Right cardiac atrium (tissue), 5 donors: Measurements from ENCODE around the gene NAA38. TPM values are rescaled to one million over a fixed set of nuclear protein-coding genes. Genes with fewer than 3 reads are reported as not detected.
"Not testable (repeated sequence)": the region's sequence is repeated elsewhere in the genome, so short reads cannot be mapped to it uniquely, and the experiment has no call there.

ENCODE experiments used
- ATAC-seq, 2 donors: fragments of 200-7000 bp; cut with Tn5 transposase; one replicate each; pipeline versions ENCODE4 v1.8.0 to v1.9.1; 2020; ENCODE audit warnings: moderate library complexity in 2 of 2, mild to moderate bottlenecking in 1 of 2
- DNase-seq, 3 donors: peaks; one replicate each; pipeline ENCODE4 v3.0.0-alpha.2; 2020
- H3K27ac ChIP-seq: one replicate; pipeline ENCODE4 v1.5.1; 2013; ENCODE audit warnings: mild to moderate bottlenecking, low read length, control low read depth, moderate library complexity
- H3K27me3 ChIP-seq: one replicate; pipeline ENCODE4 v1.6.1; 2013; ENCODE audit not compliant: control insufficient read depth, insufficient read depth
- H3K4me1 ChIP-seq: one replicate; pipeline ENCODE4 v1.6.1; 2013; ENCODE audit warnings: low read length; ENCODE audit not compliant: control insufficient read depth, insufficient read depth
- H3K4me3 ChIP-seq: one replicate; pipeline ENCODE4 v1.5.1; 2013; ENCODE audit warnings: low read length, control low read depth
- H3K9me3 ChIP-seq: one replicate; pipeline ENCODE4 v1.6.1; 2013; ENCODE audit warnings: low read length; ENCODE audit not compliant: control insufficient read depth
- WGBS: extraction: QIAGEN DNeasy Blood & Tissue Kit; methylation state at CpG from one replicate; pipeline ENCODE4 v1.1.7; 2013; 5-methylcytosine and 5-hydroxymethylcytosine counted together
- intact Hi-C, 4 donors: fragments of 100-400 bp; cut with DNase I; formaldehyde crosslinking; loops; one replicate each; pipeline versions ENCODE4 v1.11.0 to v1.14.0; 2022 to 2023
- polyA plus RNA-seq: library from polyadenylated mRNA; stranded (reverse); fragments of 200-250 nt; gene quantifications from one replicate; pipeline ENCODE4 v1.2.3, GENCODE V29; 2013
- total RNA-seq, 4 donors: library from RNA; stranded (reverse); fragmentation: NEBNext Ultra II Directional; extraction: Animal tissue kit (Norgen Biotek cat#: 25700); gene quantifications; one replicate each; pipeline ENCODE4 v1.2.1, GENCODE V29; 2021
- donor health status: healthy with polysubstance abuse.
- donor health status: DM: no; HTN: yes; CAD: no.
- donor health status: DM: no; HTN: no; CAD: no.
- donor health status: DM: no; HTN: yes; CAD: no; lungs with severe emphysema.
- donor health status: DM: yes; HTN: yes; CAD: no.

The NAA38 gene
- total and polyA plus RNA-seq, 5 donors, result 59.9 to 160 (median 96.9) TPM

DNA sequence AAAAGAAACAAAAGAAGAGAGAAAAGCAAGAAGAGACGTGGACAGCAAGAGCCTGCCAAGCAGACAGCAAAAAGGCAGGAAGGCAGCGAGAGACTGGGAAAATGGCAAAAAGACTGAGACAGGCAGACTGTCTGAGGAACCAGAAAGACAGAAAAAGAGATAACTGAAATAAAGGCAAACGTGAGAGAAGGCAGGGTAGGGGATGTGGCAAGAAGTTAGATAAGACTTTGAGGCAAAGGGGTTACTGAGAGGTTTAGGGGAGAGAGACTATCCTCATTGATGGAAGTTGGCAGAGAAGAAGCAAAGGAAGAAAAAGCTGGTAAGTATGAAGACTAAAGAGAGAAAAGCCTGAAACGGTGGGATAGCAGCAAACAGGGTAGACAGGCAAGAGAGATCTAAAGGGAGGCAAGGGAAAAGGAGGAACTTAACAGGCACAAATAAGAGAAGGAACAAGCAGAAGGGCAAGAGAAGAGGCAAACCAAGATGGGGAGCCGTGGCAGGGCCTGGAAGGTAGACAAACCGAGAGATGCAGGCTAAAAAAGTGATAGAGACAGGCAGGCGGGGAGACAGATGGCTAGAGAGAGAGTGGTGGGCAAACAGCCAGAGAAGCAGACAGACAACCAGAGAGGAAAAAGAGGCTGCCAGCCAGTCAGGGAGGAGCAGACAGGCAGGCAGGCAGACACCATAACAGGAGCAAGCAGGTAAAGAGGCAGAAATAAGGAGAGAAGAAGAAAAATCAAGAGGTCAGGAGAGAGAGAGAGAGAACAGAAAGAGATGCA lies 24.1 kb upstream of the NAA38 start:
- no peaks in the 10 kb centered on the region for H3K4me1 ChIP-seq
- intact Hi-C loops, result no loop called here
- no peak for ATAC-seq
- no peak overlapping the region for H3K27ac ChIP-seq
- DNase-seq, result no peak
- no peak overlapping the region for H3K4me3 ChIP-seq
- 39% methylated on average over 7 of the region's 7 CpGs for WGBS
- no peaks in the 10 kb centered on the region for H3K27me3 ChIP-seq
- no peaks in the 10 kb centered on the region for H3K9me3 ChIP-seq

DNA sequence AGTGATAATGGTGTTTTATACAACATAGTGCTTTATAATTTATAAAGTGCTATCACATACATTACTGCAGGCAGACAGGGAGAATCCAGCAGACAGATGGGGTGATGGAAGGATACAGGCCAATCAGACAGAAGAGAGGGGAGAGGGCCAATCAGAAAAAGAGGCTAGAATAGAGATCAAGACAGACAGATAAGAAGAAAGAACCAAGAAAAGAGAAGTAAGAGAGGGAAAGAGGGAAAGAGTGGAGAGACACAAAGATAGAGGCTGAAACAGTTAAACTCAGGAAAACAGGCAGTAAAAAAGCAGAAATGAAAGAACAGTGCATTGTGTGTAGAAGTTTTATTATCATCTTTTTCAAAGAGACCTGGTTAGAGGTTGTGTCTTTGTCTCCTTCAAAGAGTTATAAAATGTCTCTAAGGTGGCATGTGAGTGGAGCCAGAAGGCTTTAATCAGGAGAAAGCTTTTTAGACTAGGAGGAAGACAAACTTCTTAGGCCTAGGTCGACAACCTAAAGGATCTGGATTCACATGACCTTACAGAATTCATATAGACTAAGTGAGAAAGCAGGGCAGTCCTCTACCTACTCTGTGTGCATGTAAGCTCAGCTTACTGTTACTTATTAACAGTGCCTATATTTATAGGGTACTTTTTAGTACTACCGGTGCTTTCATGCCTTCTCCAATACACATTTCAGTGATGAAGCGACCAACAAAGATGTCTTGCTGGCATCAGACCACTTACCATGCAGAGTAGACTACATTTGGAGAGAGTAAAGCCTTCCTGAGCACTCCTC lies 22.9 kb upstream of the NAA38 start:
- Histone ChIP-seq H3K4me1 (no peaks in the 10 kb centered on the region), H3K9me3 (no peaks in the 10 kb centered on the region), H3K27ac (no peak overlapping the region), H3K27me3 (no peaks in the 10 kb centered on the region), H3K4me3 (no peak overlapping the region)
- 76% methylated on average over 3 of the region's 3 CpGs for WGBS
- intact Hi-C loops, result no loop called here
- ATAC-seq (no peak), DNase-seq (no peak)

DNA sequence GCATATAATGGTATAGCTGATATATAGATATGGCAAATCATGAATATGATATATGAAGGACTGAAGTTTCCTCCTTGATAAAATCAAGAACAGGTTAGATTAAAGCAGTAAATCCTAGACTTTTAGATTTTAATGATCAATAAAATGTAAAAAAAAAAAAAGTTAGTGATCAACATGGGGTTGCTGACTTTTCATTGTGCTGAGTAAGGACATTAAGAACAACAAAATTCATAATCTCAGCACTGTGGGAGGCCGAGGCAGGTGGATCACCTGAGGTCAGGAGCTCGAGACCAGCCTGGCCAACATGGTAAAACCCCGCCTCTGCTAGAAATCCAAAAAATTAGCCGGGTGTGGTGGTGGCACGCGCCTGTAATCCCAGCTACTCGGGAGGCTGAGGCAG lies 20.9 kb upstream of the NAA38 start:
- H3K27ac ChIP-seq, result no peak overlapping the region
- no peak overlapping the region for H3K4me3 ChIP-seq
- DNase-seq (no peak), ATAC-seq (no peak)
- H3K27me3 ChIP-seq, result no peaks in the 10 kb centered on the region
- 96% methylated on average over 7 of the region's 7 CpGs for WGBS
- no peaks in the 10 kb centered on the region for H3K9me3 ChIP-seq
- no peaks in the 10 kb centered on the region for H3K4me1 ChIP-seq
- intact Hi-C loops, result no loop called here

DNA sequence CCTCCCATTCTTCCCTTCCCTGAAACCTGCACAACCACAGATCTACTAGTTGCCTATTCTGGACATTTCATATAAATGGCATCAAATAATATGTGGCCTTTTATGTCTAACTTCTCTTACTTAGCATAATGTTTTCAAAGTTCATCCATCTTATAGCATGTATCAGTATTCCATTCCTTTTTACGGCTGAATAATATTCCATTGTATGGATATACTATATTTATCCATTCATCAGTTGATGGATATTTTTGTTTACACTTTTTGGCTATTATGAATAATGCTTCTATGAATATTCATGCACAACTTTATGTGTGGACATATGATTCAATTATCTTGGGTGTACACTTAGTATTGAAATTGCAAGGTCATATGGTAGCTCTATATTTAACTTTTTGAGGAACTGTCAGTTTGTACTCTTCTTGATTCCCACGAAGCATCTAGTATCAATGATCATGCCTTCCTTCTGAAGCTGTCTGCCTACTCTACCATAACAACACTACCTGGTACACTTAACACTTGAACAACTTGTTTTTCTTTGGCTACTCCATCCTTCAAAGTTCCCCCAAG lies 18.5 kb upstream of the NAA38 start:
- Histone ChIP-seq H3K4me1 (no peaks in the 10 kb centered on the region), H3K4me3 (no peak overlapping the region), H3K27me3 (no peaks in the 10 kb centered on the region), H3K9me3 (no peaks in the 10 kb centered on the region), H3K27ac (no peak overlapping the region)
- intact Hi-C loops, result no loop called here
- DNase-seq (no peak), ATAC-seq (no peak)
- WGBS, result 81% methylated on average over 2 of the region's 2 CpGs

DNA sequence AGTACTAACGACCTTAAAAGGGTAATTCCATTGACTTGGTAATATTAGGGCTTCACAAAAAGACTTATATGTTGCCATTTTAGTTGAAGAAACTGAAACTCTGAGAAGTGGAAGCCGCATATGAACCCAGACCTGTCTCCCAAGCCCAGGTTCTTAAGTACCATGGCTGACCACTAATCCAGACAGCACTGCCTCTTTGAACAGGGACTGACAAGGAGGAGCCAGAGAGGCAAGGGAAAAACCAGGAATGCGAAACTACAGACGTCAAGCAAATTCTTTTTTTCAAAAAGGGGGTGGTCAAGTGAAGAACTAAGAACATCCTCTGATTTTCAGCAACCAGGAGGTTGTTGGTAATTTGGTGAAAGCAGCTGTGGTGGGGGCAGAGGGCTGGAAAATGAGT lies 15.7 kb upstream of the NAA38 start:
- no peak overlapping the region for H3K4me3 ChIP-seq
- ATAC-seq (no peak), DNase-seq (no peak)
- 71% methylated on average over 4 of the region's 4 CpGs for WGBS
- H3K27me3 ChIP-seq, result no peaks in the 10 kb centered on the region
- H3K9me3 ChIP-seq, result no peaks in the 10 kb centered on the region
- H3K4me1 ChIP-seq, result no peaks in the 10 kb centered on the region
- H3K27ac ChIP-seq, result no peak overlapping the region
- intact Hi-C loops, result no loop called here

DNA sequence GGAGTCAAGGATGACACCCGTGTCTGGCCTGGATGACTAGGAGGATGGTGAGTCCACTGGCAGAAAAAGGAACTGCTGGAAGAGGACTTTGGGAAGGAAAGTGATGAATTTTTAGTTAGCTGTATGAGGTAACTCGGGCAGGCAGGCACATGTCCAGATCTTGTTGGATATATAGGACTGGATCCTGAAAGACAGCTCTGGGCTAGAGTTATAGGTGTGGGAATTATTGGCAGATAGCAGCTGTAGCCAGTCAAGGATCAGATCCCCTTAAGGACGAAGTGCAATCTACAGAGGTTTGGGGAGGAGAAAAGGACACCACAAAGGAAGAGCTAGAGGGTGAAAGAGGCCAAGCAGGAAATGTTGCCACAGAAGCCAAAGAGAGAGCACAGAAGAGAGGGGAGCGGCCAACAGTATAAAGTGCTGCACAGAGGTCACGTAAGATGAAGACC lies 10.5 kb upstream of the NAA38 start:
- no peak for DNase-seq
- H3K27me3 ChIP-seq, result no peaks in the 10 kb centered on the region
- WGBS, result 71% methylated on average over 5 of the region's 5 CpGs
- no peaks in the 10 kb centered on the region for H3K9me3 ChIP-seq
- H3K27ac ChIP-seq, result no peak overlapping the region
- H3K4me3 ChIP-seq, result no peak overlapping the region
- H3K4me1 ChIP-seq, result no peaks in the 10 kb centered on the region
- intact Hi-C loops, result loop anchor here in 1 of 4 donors (10.0 kb wide), 1 partner anchor 177 kb away; no protein-coding TSS in a partner anchor
- no peak for ATAC-seq

DNA sequence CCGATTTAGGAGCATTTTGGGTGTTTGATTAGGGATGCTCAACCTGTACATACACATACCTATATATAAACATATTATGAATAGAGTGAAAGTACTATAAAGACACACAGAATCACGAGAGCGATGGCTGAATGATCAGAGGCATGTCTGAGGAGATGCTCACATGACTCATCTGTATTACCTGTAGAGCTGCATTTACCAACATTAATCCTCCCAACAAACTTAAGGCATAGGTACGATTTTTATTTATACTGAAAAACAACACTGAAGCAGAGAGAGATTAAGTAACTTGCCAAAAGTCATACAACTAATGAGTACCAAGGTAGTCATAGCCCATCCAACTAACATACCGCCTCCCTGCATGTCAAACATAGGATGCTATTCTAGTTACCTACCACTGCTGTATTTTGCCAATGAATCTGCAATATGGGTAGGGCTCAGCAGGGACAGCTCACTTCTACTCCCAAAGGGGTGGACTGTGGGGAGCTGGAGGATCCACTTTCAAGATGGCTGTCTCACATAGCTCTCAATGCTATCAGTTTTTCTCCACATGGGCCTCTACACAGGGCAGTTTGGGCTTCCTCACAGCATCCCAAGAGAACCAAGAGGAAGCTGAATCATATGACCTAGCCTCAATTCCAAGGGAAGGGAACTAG lies 7.8 kb upstream of the NAA38 start:
- 96% methylated on average over 5 of the region's 5 CpGs for WGBS

DNA sequence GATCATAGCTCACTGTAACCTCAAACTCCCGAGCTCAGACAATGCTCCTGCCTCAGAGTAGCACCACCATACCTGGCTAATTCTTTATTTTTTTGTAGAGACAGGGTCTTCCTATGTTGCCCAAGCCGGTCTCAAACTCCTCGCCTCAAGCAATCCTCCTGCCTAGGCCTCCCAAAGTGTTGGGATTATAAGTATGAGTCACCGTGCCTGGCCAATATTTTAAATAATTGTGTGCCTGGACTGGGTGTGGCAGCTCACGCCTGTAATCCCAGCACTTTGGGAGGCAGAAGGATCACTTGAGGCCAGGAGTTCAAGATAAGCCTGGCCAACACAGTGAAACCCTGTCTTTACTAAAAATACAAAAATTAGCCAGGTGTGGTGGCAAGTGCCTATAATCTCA lies 7.0 kb upstream of the NAA38 start:
- H3K4me1 ChIP-seq, ATAC-seq, H3K27ac ChIP-seq, H3K27me3 ChIP-seq, H3K9me3 ChIP-seq, DNase-seq, H3K4me3 ChIP-seq: not testable (repeated sequence)
- intact Hi-C loops, result loop anchor here in 2 of 4 donors (5.0 to 10.0 kb wide), 3 partner anchors 123 to 180 kb away; no protein-coding TSS in a partner anchor
- WGBS, result 77% methylated on average over 5 of the region's 5 CpGs

More for the DNA sequence above, 7.8 kb upstream of the NAA38 start:
- H3K27ac ChIP-seq, result no peak overlapping the region
- H3K4me3 ChIP-seq, result no peak overlapping the region
- H3K4me1 ChIP-seq, result no peaks in the 10 kb centered on the region
- ATAC-seq (no peak), DNase-seq (no peak)
- H3K27me3 ChIP-seq, result no peaks in the 10 kb centered on the region
- no peaks in the 10 kb centered on the region for H3K9me3 ChIP-seq
- intact Hi-C loops, result loop anchor here in 2 of 4 donors (5.0 to 10.0 kb wide), 3 partner anchors 122 to 180 kb away; no protein-coding TSS in a partner anchor

DNA sequence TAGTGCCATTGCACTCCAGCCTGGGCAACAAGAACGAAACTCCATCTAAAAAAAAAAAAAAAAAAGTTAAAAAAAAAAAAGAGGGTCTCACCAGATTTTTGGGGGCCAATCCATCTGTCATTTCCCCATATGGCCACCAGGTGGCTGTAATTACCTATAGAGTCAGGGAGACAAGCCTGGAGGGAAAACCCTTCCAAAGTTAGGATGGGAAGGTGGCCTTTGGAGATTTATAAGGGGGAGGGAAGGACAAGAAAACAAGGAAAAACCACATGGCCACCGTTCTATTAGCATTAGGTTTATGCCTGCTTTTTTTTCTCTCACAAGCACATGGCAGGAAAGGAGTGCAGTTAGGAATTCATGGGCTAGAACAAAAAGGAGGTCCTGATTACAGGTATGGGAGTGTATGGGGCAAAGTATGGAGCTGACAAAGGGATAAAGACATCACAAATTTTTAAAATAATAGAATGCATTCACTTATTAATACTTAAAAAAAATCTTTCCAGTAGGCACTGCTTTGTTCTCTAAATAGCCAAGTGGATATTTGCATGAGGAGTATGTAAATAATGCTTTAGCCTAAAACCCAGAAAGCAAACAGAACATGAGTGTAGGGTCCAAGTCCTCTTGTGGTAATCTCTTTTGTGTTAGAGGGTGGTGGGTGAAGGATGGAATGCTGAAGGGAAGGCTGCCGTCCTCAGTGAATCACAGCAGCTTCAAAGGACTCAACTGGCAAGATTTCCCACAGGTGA lies 5.5 kb upstream of the NAA38 start:
- Histone ChIP-seq H3K4me3 (no peak overlapping the region), H3K27ac (no peak overlapping the region), H3K4me1 (no peaks in the 10 kb centered on the region), H3K9me3 (no peaks in the 10 kb centered on the region), H3K27me3 (no peaks in the 10 kb centered on the region)
- DNase-seq, result peak in 2 of 3 donors; percentile 28 to 74
- no peak for ATAC-seq
- WGBS, result 35% methylated on average over 3 of the region's 3 CpGs
- intact Hi-C loops, result loop anchor here (1.0 to 10.0 kb wide), 5 partner anchors 124 to 182 kb away; no protein-coding TSS in a partner anchor

DNA sequence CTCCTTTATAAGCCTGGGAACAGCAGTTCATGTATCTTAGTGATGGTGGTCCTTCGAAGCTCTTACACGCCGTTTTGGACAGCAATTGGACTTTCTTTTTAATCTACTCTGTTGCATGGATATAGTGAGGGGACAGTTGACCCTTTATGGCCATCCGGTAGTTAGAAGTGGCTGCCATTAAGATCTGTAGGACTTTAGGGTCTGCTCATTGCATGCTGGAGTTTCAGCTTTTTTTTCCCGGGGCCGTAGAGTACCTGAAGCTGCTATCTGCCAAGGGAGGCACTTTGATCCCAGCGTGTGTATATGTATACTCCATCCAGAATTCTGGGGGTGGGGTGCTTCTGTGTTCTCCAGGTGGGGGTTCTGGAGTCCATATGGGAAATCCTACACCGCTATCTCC lies 1.7 kb upstream of the NAA38 start:
- Histone ChIP-seq H3K27ac (no peak overlapping the region), H3K27me3 (no peaks in the 10 kb centered on the region), H3K9me3 (no peaks in the 10 kb centered on the region), H3K4me3 (peak overlapping the region; percentile 43), H3K4me1 (peaks cover 6% of the 10 kb centered on the region)
- ATAC-seq (no peak), DNase-seq (no peak)
- intact Hi-C loops, result loop anchor here in 1 of 4 donors (10.0 kb wide), 1 partner anchor 114 kb away; no protein-coding TSS in a partner anchor
- 83% methylated on average over 8 of the region's 8 CpGs for WGBS
